ENCODE results near the gene SMIM10L1. TPM values are rescaled to one million over a fixed set of nuclear protein-coding genes. Genes with fewer than 3 reads are reported as not detected.

SMIM10L1 gene
- total and polyA plus RNA-seq, 4 donors: 4.9 to 6.3 (median 6.1) TPM

- H3K27ac ChIP-seq (ENCODE audit: low read depth in 1 of 2, low read length in 2 of 2): no peak overlapping the region
- no peaks in the 10 kb centered on the region for H3K36me3 ChIP-seq (ENCODE audit: control insufficient read depth in 4 of 4, insufficient read depth in 3 of 4, low read depth in 1 of 4, low read length in 3 of 4)
- no peak for TF ChIP-seq HNF4A (conservative IDR thresholded peaks at IDR 0.05)
- no peak for TF ChIP-seq HNF4G (IDR thresholded peaks at IDR 0.05)
- TF ChIP-seq NR2F2 (IDR thresholded peaks at IDR 0.05): no peak
- TF ChIP-seq GABPA (IDR thresholded peaks at IDR 0.05 in 1 of 2, conservative IDR thresholded peaks at IDR 0.05 in 1 of 2): no peak
- TF ChIP-seq YY1 (IDR thresholded peaks at IDR 0.05): no peak
- TF ChIP-seq JUND (IDR thresholded peaks at IDR 0.05): no peak
- no peak for TF ChIP-seq FOXA2 (IDR thresholded peaks at IDR 0.05)
- no peak for TF ChIP-seq CTCF (IDR thresholded peaks at IDR 0.05; ENCODE audit: low read depth, low read length, missing input control)
- TF ChIP-seq EGR1 (IDR thresholded peaks at IDR 0.05; ENCODE audit: low read depth in 2 of 2): no peak
- TF ChIP-seq SP1 (IDR thresholded peaks at IDR 0.05): no peak
- no peak for DNase-seq (ENCODE audit: low spot score)
- no peaks in the 10 kb centered on the region for H3K27me3 ChIP-seq (ENCODE audit: control insufficient read depth in 4 of 4, insufficient read depth in 4 of 4, low read length in 3 of 4)
- H3K4me1 ChIP-seq (ENCODE audit: control insufficient read depth in 4 of 4, insufficient read depth in 4 of 4, low read length in 3 of 4): no peaks in the 10 kb centered on the region
- H3K4me3 ChIP-seq (ENCODE audit: low read depth in 1 of 3, low read length in 3 of 3): no peak overlapping the region
- no peaks in the 10 kb centered on the region for H3K9me3 ChIP-seq (ENCODE audit: control insufficient read depth in 4 of 4, low read length in 3 of 4)
- WGBS: 95% methylated on average over 3 of the region's 3 CpGs
- H3K9ac ChIP-seq (ENCODE audit: low read depth in 1 of 2, low read length in 2 of 2): no peak overlapping the region
These were observed 40.6 kb upstream of the SMIM10L1 start for GRCh38 chr12:11130382-11130781.

GRCh38 chr12:11130999-11131398 lies 40.0 kb upstream of the SMIM10L1 start:
- Histone ChIP-seq H3K4me3 (ENCODE audit: low read depth in 1 of 3, low read length in 3 of 3) (no peak overlapping the region), H3K36me3 (ENCODE audit: control insufficient read depth in 4 of 4, insufficient read depth in 3 of 4, low read depth in 1 of 4, low read length in 3 of 4) (no peaks in the 10 kb centered on the region), H3K27me3 (ENCODE audit: control insufficient read depth in 4 of 4, insufficient read depth in 4 of 4, low read length in 3 of 4) (no peaks in the 10 kb centered on the region), H3K4me1 (ENCODE audit: control insufficient read depth in 4 of 4, insufficient read depth in 4 of 4, low read length in 3 of 4) (no peaks in the 10 kb centered on the region), H3K9ac (ENCODE audit: low read depth in 1 of 2, low read length in 2 of 2) (no peak overlapping the region), H3K9me3 (ENCODE audit: control insufficient read depth in 4 of 4, low read length in 3 of 4) (no peaks in the 10 kb centered on the region), H3K27ac (ENCODE audit: low read depth in 1 of 2, low read length in 2 of 2) (no peak overlapping the region)
- 63% methylated on average over 2 of the region's 2 CpGs for WGBS
- DNase-seq (ENCODE audit: low spot score): no peak
- no peak for TF ChIP-seq HNF4A (conservative IDR thresholded peaks at IDR 0.05)
- no peak for TF ChIP-seq FOXA2 (IDR thresholded peaks at IDR 0.05)
- no peak for TF ChIP-seq REST (IDR thresholded peaks at IDR 0.05)
- no peak for TF ChIP-seq YY1 (IDR thresholded peaks at IDR 0.05)

GRCh38 chr12:11133162-11133561 lies 37.8 kb upstream of the SMIM10L1 start:
- WGBS: 94% methylated on average over 2 of the region's 2 CpGs
- TF ChIP-seq TAF1 (conservative IDR thresholded peaks at IDR 0.05): no peak
- no peaks in the 10 kb centered on the region for H3K36me3 ChIP-seq (ENCODE audit: control insufficient read depth in 4 of 4, insufficient read depth in 3 of 4, low read depth in 1 of 4, low read length in 3 of 4)

More at GRCh38 chr12:11133162-11133561, 37.8 kb upstream of the SMIM10L1 start:
- Histone ChIP-seq H3K27ac (ENCODE audit: low read depth in 1 of 2, low read length in 2 of 2) (no peak overlapping the region), H3K9ac (ENCODE audit: low read depth in 1 of 2, low read length in 2 of 2) (no peak overlapping the region), H3K4me3 (ENCODE audit: low read depth in 1 of 3, low read length in 3 of 3) (no peak overlapping the region), H3K9me3 (ENCODE audit: control insufficient read depth in 4 of 4, low read length in 3 of 4) (no peaks in the 10 kb centered on the region), H3K27me3 (ENCODE audit: control insufficient read depth in 4 of 4, insufficient read depth in 4 of 4, low read length in 3 of 4) (no peaks in the 10 kb centered on the region), H3K4me1 (ENCODE audit: control insufficient read depth in 4 of 4, insufficient read depth in 4 of 4, low read length in 3 of 4) (no peaks in the 10 kb centered on the region)
- no peak for DNase-seq (ENCODE audit: low spot score)

Measured in liver (tissue), 9 donors.